BLaER1 (cell line): Measurements from ENCODE around the gene RPTOR.
"Not testable (repeated sequence)": the region's sequence is repeated elsewhere in the genome, so short reads cannot be mapped to it uniquely, and the experiment has no call there.

ENCODE experiments used
- H3K27ac ChIP-seq: shearing (Covaris generic); formaldehyde crosslinking; 2 replicates; pipeline ENCODE4 v1.8.1; 2022
- H3K27me3 ChIP-seq: shearing (Covaris generic); formaldehyde crosslinking; 2 replicates; pipeline ENCODE4 v1.8.1; 2022
- H3K36me3 ChIP-seq: shearing (Covaris generic); formaldehyde crosslinking; 2 replicates; pipeline ENCODE4 v1.8.1; 2022
- H3K4me1 ChIP-seq: shearing (Covaris generic); formaldehyde crosslinking; 2 replicates; pipeline ENCODE4 v1.8.1; 2022
- H3K4me2 ChIP-seq: shearing (Covaris generic); formaldehyde crosslinking; 2 replicates; pipeline ENCODE4 v1.8.1; 2022
- H3K4me3 ChIP-seq: shearing (Covaris generic); formaldehyde crosslinking; 2 replicates; pipeline ENCODE4 v1.8.1; 2022
- H3K9ac ChIP-seq: shearing (Covaris generic); formaldehyde crosslinking; 2 replicates; pipeline ENCODE4 v1.8.1; 2022
- H3K9me3 ChIP-seq: shearing (Covaris generic); formaldehyde crosslinking; 2 replicates; pipeline ENCODE4 v1.8.1; 2022
- H4K20me1 ChIP-seq: shearing (Covaris generic); formaldehyde crosslinking; 2 replicates; pipeline ENCODE4 v1.8.1; 2022
- Cebpa-rat ChIP-seq: shearing (Covaris generic); IDR thresholded peaks from 2 replicates; pipeline ENCODE4 v1.8.1; 2022

The RPTOR gene

GRCh38 chr17:80737106-80738019 is 192.7 kb downstream of the RPTOR start:
- Histone ChIP-seq H3K4me1 (peaks cover 55% of the 10 kb centered on the region), H3K27me3 (no peaks in the 10 kb centered on the region), H3K9me3 (peaks cover 14% of the 10 kb centered on the region), H3K36me3 (peaks cover 25% of the 10 kb centered on the region), H3K4me3 (no peak overlapping the region), H3K4me2 (peak overlapping the region; percentile 82), H4K20me1 (peaks cover 39% of the 10 kb centered on the region), H3K27ac (0 out of 2 replicates have a peak overlapping the region, but pooled peaks have one; percentile 54), H3K9ac (no peak overlapping the region)
- no peak for TF ChIP-seq Cebpa-rat

GRCh38 chr17:80738020-80738808 is 193.6 kb downstream of the RPTOR start:
- 0 out of 2 replicates have a peak overlapping the region, but pooled peaks have one; percentile 54 for H3K27ac ChIP-seq
- no peak for TF ChIP-seq Cebpa-rat
- no peaks in the 10 kb centered on the region for H3K27me3 ChIP-seq
- peaks cover 39% of the 10 kb centered on the region for H4K20me1 ChIP-seq
- no peak overlapping the region for H3K4me3 ChIP-seq
- peaks cover 18% of the 10 kb centered on the region for H3K9me3 ChIP-seq
- no peak overlapping the region for H3K9ac ChIP-seq
- H3K4me2 ChIP-seq = peak overlapping the region; percentile 82
- H3K4me1 ChIP-seq = peaks cover 55% of the 10 kb centered on the region
- peaks cover 32% of the 10 kb centered on the region for H3K36me3 ChIP-seq

GRCh38 chr17:80738987-80739730 is 194.5 kb downstream of the RPTOR start:
- TF ChIP-seq Cebpa-rat = no peak
- Histone ChIP-seq H3K4me1 (peaks cover 45% of the 10 kb centered on the region), H3K4me2 (peak overlapping the region; percentile 30; the same call in 1 of the 2 replicates), H3K4me3 (no peak overlapping the region), H3K9me3 (peaks cover 25% of the 10 kb centered on the region), H3K36me3 (peaks cover 37% of the 10 kb centered on the region), H3K27me3 (no peaks in the 10 kb centered on the region), H4K20me1 (peaks cover 38% of the 10 kb centered on the region), H3K27ac (no peak overlapping the region), H3K9ac (no peak overlapping the region)

GRCh38 chr17:80740141-80740540 is 195.5 kb downstream of the RPTOR start:
- Histone ChIP-seq H3K4me3 (no peak overlapping the region), H3K27me3 (no peaks in the 10 kb centered on the region), H4K20me1 (peaks cover 28% of the 10 kb centered on the region), H3K36me3 (peaks cover 42% of the 10 kb centered on the region), H3K9ac (no peak overlapping the region), H3K27ac (no peak overlapping the region), H3K9me3 (peaks cover 32% of the 10 kb centered on the region), H3K4me2 (no peak overlapping the region), H3K4me1 (peaks cover 37% of the 10 kb centered on the region)
- no peak for TF ChIP-seq Cebpa-rat

- Histone ChIP-seq H3K27ac (no peak overlapping the region), H4K20me1 (peaks cover 15% of the 10 kb centered on the region), H3K9me3 (peaks cover 32% of the 10 kb centered on the region), H3K4me2 (no peak overlapping the region), H3K9ac (no peak overlapping the region), H3K36me3 (peaks cover 44% of the 10 kb centered on the region), H3K4me3 (no peak overlapping the region), H3K27me3 (no peaks in the 10 kb centered on the region), H3K4me1 (peaks cover 25% of the 10 kb centered on the region)
- TF ChIP-seq Cebpa-rat = no peak
Measured at GRCh38 chr17:80742091-80742490, 197.5 kb downstream of the RPTOR start.

DNA sequence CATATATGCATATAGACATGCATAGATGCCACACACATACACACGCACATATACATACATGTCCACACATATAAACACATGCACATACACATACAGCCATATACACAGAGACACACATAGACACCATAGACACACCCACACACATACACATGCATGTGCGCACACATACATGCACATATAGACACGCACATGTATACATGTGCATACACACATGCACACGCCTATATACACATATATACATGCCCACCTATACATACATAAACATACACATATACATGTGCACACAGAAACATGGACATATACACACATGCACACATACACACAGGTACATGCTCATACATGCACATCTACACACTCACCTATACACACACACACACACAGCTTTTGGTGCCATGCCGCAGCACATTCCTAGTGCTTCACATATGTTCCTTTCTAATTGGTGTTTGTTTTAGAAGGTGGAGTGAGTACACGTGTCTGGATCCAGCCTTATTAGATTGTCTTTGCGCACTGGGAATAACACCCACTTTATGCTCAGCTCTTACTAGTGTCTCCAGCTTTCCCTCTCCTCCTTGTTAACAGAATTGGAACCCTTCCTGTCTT is 198.0 kb downstream of the RPTOR start:
- Histone ChIP-seq H3K4me1 (peaks cover 19% of the 10 kb centered on the region), H3K27me3 (no peaks in the 10 kb centered on the region), H3K27ac (no peak overlapping the region), H3K4me2 (no peak overlapping the region), H3K9me3 (peaks cover 32% of the 10 kb centered on the region), H4K20me1 (peaks cover 11% of the 10 kb centered on the region; the same call in 1 of the 2 replicates), H3K9ac (no peak overlapping the region), H3K36me3 (peaks cover 50% of the 10 kb centered on the region), H3K4me3 (no peak overlapping the region)
- no peak for TF ChIP-seq Cebpa-rat

DNA sequence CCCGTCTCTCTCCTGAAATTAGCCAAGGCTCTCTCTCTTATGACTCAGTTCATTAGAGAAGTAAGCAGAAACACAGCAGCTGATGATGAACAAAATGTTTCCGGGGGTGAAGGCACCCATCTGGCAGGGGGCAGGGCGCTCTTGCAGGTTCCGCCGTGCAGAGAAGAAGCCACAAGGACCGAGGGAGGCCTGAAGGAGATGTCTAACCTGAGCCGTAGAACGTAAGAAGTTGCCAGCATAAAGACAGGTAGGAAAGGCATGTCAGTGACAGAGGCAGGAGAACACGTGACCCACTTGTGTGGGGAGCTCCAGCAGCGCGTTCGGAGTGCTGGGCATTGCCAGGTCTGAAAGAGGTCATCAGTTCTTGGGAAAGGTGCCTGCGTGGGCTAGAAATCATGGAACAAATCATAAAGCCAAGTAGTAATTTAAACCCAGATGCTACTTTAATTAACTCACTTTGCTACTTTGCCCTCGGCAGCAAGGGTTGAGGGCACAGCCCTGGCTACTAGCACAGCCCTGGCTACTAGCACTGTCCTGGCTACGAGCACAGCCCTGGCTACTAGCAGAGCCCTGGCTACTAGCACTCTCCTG is 198.6 kb downstream of the RPTOR start:
- Histone ChIP-seq H4K20me1 (peaks cover 8% of the 10 kb centered on the region; the same call in 1 of the 2 replicates), H3K27ac (no peak overlapping the region), H3K9ac (no peak overlapping the region), H3K4me3 (no peak overlapping the region), H3K9me3 (peaks cover 32% of the 10 kb centered on the region), H3K27me3 (no peaks in the 10 kb centered on the region), H3K36me3 (peaks cover 50% of the 10 kb centered on the region), H3K4me2 (no peak overlapping the region), H3K4me1 (peaks cover 13% of the 10 kb centered on the region)
- TF ChIP-seq Cebpa-rat = no peak

- not testable (repeated sequence) for H3K4me3 ChIP-seq, H4K20me1 ChIP-seq, H3K4me2 ChIP-seq, H3K27me3 ChIP-seq, H3K9ac ChIP-seq, H3K4me1 ChIP-seq, H3K27ac ChIP-seq
- Histone ChIP-seq H3K9me3 (peaks cover 32% of the 10 kb centered on the region), H3K36me3 (peaks cover 48% of the 10 kb centered on the region)
Measured at GRCh38 chr17:80743973-80744372, 199.3 kb downstream of the RPTOR start.

- Histone ChIP-seq H3K36me3 (peaks cover 44% of the 10 kb centered on the region), H3K9me3 (peaks cover 32% of the 10 kb centered on the region)
- H3K27me3 ChIP-seq, H3K9ac ChIP-seq, H3K4me2 ChIP-seq, H3K4me3 ChIP-seq, H4K20me1 ChIP-seq, H3K27ac ChIP-seq, H3K4me1 ChIP-seq: not testable (repeated sequence)
Measured at GRCh38 chr17:80744725-80745124, 200.1 kb downstream of the RPTOR start.
